SK-N-SH (cell line): ENCODE results near the gene SRGAP3. TPM values are rescaled to one million over a fixed set of nuclear protein-coding genes. Genes with fewer than 3 reads are reported as not detected.

ENCODE experiments used
- CTCF ChIA-PET: fragments of 300-600, 350-600 bp; formaldehyde crosslinking; extraction: SDS; loops from one replicate; lab custom pipeline; 2021; lab: Yijun Ruan, JAX
- POLR2A ChIA-PET: fragments of 350-600 bp; sonication (Branson Sonifier 250); formaldehyde crosslinking; extraction: SDS; loops from one replicate; lab custom pipeline; 2020; ENCODE audit warnings: antibody characterized with exemption, inconsistent platforms; lab: Yijun Ruan, JAX
- DNase-seq: peaks from one replicate; pipeline ENCODE4 v3.0.0; 2012
- H2AFZ ChIP-seq: fragments of 200-600 bp; sonication (generic); 2 replicates; pipeline ENCODE4 v1.8.1; 2016; ENCODE audit warnings: antibody characterized with exemption, mild to moderate bottlenecking, low read depth
- H3F3A ChIP-seq: fragments of 200-600 bp; sonication (generic); replicated peaks from 2 replicates; pipeline ENCODE3; 2016; ENCODE audit warnings: antibody characterized with exemption, mild to moderate bottlenecking; ENCODE audit not compliant: insufficient read depth
- H3K27ac ChIP-seq, 2 experiments: fragments of 200-500 bp in 1 of 2; fragments of 200-600 bp in 1 of 2; sonication (Bioruptor generic) in 1 of 2; sonication (generic), shearing (Covaris generic) in 1 of 2; 2 replicates each; pipeline versions ENCODE4 v1.5.1 to v1.6.1; 2014 to 2016; ENCODE audit warnings: low read depth in 2 of 2, inconsistent platforms in 1 of 2, low read length in 1 of 2, mild to moderate bottlenecking in 1 of 2, mixed read lengths in 1 of 2
- H3K27me3 ChIP-seq: fragments of 200-600 bp; sonication (generic), shearing (Covaris generic); 2 replicates; pipeline ENCODE4 v1.6.1; 2016; ENCODE audit warnings: mixed run types; ENCODE audit not compliant: insufficient read depth
- H3K36me3 ChIP-seq, 2 experiments: fragments of 200-500 bp in 1 of 2; fragments of 200-600 bp in 1 of 2; sonication (Bioruptor generic) in 1 of 2; sonication (generic) in 1 of 2; replicated peaks in 1 of 2; 2 replicates each; pipeline versions ENCODE3 to v1.5.1; 2014 to 2016; ENCODE audit warnings: low read length in 1 of 2, mild to moderate bottlenecking in 1 of 2; ENCODE audit not compliant: insufficient read depth in 2 of 2, control insufficient read depth in 1 of 2
- H3K4me1 ChIP-seq, 2 experiments: fragments of 200-500 bp in 1 of 2; fragments of 200-600 bp in 1 of 2; sonication (Bioruptor generic) in 1 of 2; sonication (generic), shearing (Covaris generic) in 1 of 2; 2 replicates each; pipeline versions ENCODE4 v1.5.1 to v1.6.1; 2014 to 2016; ENCODE audit warnings: low read depth in 1 of 2, low read length in 1 of 2, mixed run types in 1 of 2; ENCODE audit not compliant: insufficient read depth in 2 of 2, control insufficient read depth in 1 of 2
- H3K4me2 ChIP-seq: fragments of 200-600 bp; sonication (generic), shearing (Covaris generic); 2 replicates; pipeline ENCODE4 v1.6.1; 2017; ENCODE audit warnings: mixed run types
- H3K4me3 ChIP-seq, 2 experiments: fragments of 200-500 bp in 1 of 2; fragments of 200-600 bp in 1 of 2; sonication (Bioruptor generic) in 1 of 2; sonication (generic), shearing (Covaris generic) in 1 of 2; 2 replicates each; pipeline versions ENCODE4 v1.5.1 to v1.8.1; 2014 to 2016; ENCODE audit warnings: low read depth in 2 of 2, inconsistent platforms in 1 of 2, low read length in 1 of 2, mild to moderate bottlenecking in 1 of 2, mixed read lengths in 1 of 2, moderate library complexity in 1 of 2
- H3K79me2 ChIP-seq: fragments of 200-600 bp; sonication (generic); 2 replicates; pipeline ENCODE4 v1.8.1; 2017; ENCODE audit warnings: mild to moderate bottlenecking; ENCODE audit not compliant: insufficient read depth
- H3K9ac ChIP-seq: fragments of 200-600 bp; sonication (generic); 2 replicates; pipeline ENCODE4 v1.6.1; 2017; ENCODE audit warnings: mixed run types
- H3K9me2 ChIP-seq: fragments of 200-600 bp; sonication (generic); 2 replicates; pipeline ENCODE4 v1.6.1; 2017; ENCODE audit warnings: mixed run types
- H3K9me3 ChIP-seq: fragments of 200-600 bp; sonication (generic); 2 replicates; pipeline ENCODE4 v1.6.1; 2017; ENCODE audit warnings: mixed run types, mild to moderate bottlenecking, moderate library complexity
- H4K20me1 ChIP-seq: fragments of 200-600 bp; sonication (generic); 2 replicates; pipeline ENCODE4 v1.6.1; 2017; ENCODE audit warnings: mild to moderate bottlenecking, mixed run types; ENCODE audit not compliant: insufficient read depth
- EP300 ChIP-seq, 2 experiments: IDR thresholded peaks; 2 replicates each; pipeline versions ENCODE4 v1.4.0 to v1.6.1; 2012; ENCODE audit warnings: borderline replicate concordance in 1 of 2, low read depth in 1 of 2, low read length in 1 of 2
- FOSL2 ChIP-seq: IDR thresholded peaks from 2 replicates; pipeline ENCODE4 v1.4.0; 2012; ENCODE audit warnings: low read depth, mild to moderate bottlenecking, moderate library complexity, borderline replicate concordance
- FOXJ3 ChIP-seq: sonication (generic); formaldehyde crosslinking; IDR thresholded peaks from 2 replicates; pipeline ENCODE4 v1.5.1; 2020; ENCODE audit warnings: mild to moderate bottlenecking, missing genetic modification reagents
- GATA2 ChIP-seq: sonication (generic); formaldehyde crosslinking; IDR thresholded peaks from 2 replicates; pipeline ENCODE4 v1.5.0; 2020; ENCODE audit warnings: mild to moderate bottlenecking, missing genetic modification reagents
- MAX ChIP-seq: IDR thresholded peaks from 2 replicates; pipeline ENCODE4 v1.4.0; 2012; ENCODE audit warnings: low read depth
- MEF2A ChIP-seq: IDR thresholded peaks from 2 replicates; pipeline ENCODE4 v1.4.0; 2012; ENCODE audit warnings: low read depth, borderline replicate concordance
- MXI1 ChIP-seq: IDR thresholded peaks from 2 replicates; pipeline ENCODE4 v1.6.1; 2012; ENCODE audit warnings: mild to moderate bottlenecking, low read depth, low read length, improper control_type of control experiment
- NRF1 ChIP-seq: IDR thresholded peaks from 2 replicates; pipeline ENCODE4 v1.6.1; 2012; ENCODE audit warnings: low read depth, mild to moderate bottlenecking, low read length
- PBX3 ChIP-seq: IDR thresholded peaks from 2 replicates; pipeline ENCODE4; 2012
- RAD21 ChIP-seq: IDR thresholded peaks from 2 replicates; pipeline ENCODE4 v1.6.1; 2012; ENCODE audit warnings: mild to moderate bottlenecking, low read length
- RCOR1 ChIP-seq: fragments of 150-350 bp; IDR thresholded peaks from 2 replicates; pipeline ENCODE4 v1.6.1; 2017; ENCODE audit warnings: antibody characterized with exemption, low read length
- RXRA ChIP-seq: IDR thresholded peaks from 2 replicates; pipeline ENCODE4 v1.4.0; 2012; ENCODE audit warnings: low read depth, mild to moderate bottlenecking, borderline replicate concordance
- SIN3A ChIP-seq: IDR thresholded peaks from 2 replicates; pipeline ENCODE4 v1.6.1; 2012; ENCODE audit warnings: low read depth, mild to moderate bottlenecking, low read length, moderate library complexity, borderline replicate concordance
- SMC3 ChIP-seq: IDR thresholded peaks from 2 replicates; pipeline ENCODE4 v1.6.1; 2012; ENCODE audit warnings: low read depth, low read length, improper control_type of control experiment
- TAF1 ChIP-seq: IDR thresholded peaks from 2 replicates; pipeline ENCODE4 v1.6.1; 2012; ENCODE audit warnings: low read depth, mild to moderate bottlenecking, low read length, moderate library complexity, borderline replicate concordance
- TCF12 ChIP-seq: IDR thresholded peaks from 2 replicates; pipeline ENCODE4 v1.4.0; 2012
- USF2 ChIP-seq: fragments of 150-350 bp; IDR thresholded peaks from 2 replicates; pipeline ENCODE4 v1.6.1; 2017; ENCODE audit warnings: antibody characterized with exemption, low read length, low read depth, borderline replicate concordance
- YY1 ChIP-seq: IDR thresholded peaks from 2 replicates; pipeline ENCODE4 v1.4.0; 2012; ENCODE audit warnings: low read depth, mild to moderate bottlenecking
- WGBS: methylation state at CpG from one replicate; pipeline ENCODE4 v1.1.6; 2017; ENCODE audit warnings: low lambda C conversion rate; 5-methylcytosine and 5-hydroxymethylcytosine counted together
- polyA plus RNA-seq, 3 experiments: library from polyadenylated mRNA; depleted of rRNA; stranded (reverse); fragments of >200 nt; gene quantifications; 2 replicates each; pipeline ENCODE4 v1.2.3, GENCODE V29; 2012

Gene SRGAP3
- polyA plus RNA-seq, 1 of the 3 experiments (the other 2 are of a cell fraction): 2.8 TPM

- POLR2A ChIA-PET: no interaction called here
- H3K4me2 ChIP-seq: no peak overlapping the region
Observed at GRCh38 chr3:9133656-9134055, 115.8 kb downstream of the SRGAP3 start.

GRCh38 chr3:9130345-9131305, 118.8 kb downstream of the SRGAP3 start:
- no peak overlapping the region for H3K4me3 ChIP-seq
- POLR2A ChIA-PET: no interaction called here
- no peaks in the 10 kb centered on the region for H3K36me3 ChIP-seq
- H3K9me3 ChIP-seq: no peaks in the 10 kb centered on the region
- H3K9ac ChIP-seq: no peak overlapping the region
- no peaks in the 10 kb centered on the region for H3K9me2 ChIP-seq
- no peaks in the 10 kb centered on the region for H3K27me3 ChIP-seq
- H3K79me2 ChIP-seq: no peaks in the 10 kb centered on the region
- WGBS: 29% methylated on average over 8 of the region's 8 CpGs
- CTCF ChIA-PET: interaction anchor here (0.8 to 1.3 kb wide), 5 partner anchors 11 to 172 kb away, joined by 3 to 6 read pairs (median 4); partner anchors contain the start of gene SRGAP3
- peak overlapping the region in 1 of 2 experiments; percentile 48; a peak in 2 of 4 replicates for H3K27ac ChIP-seq
- DNase-seq: peak; percentile 79
- TF ChIP-seq SMC3: no peak
- TF ChIP-seq RCOR1: 0 out of 2 replicates have a peak, but pooled peaks have one; percentile 8
- 0 out of 2 replicates have a peak, but pooled peaks have one; percentile 5 for TF ChIP-seq PBX3
- 0 out of 2 replicates have a peak, but pooled peaks have one; percentile 3 for TF ChIP-seq RAD21
- no peaks in the 10 kb centered on the region for H4K20me1 ChIP-seq
- no peak overlapping the region for H2AFZ ChIP-seq
- H3K4me2 ChIP-seq: no peak overlapping the region
- peaks cover 0 to 13% of the 10 kb centered on the region in 2 experiments; a peak in 1 of 4 replicates for H3K4me1 ChIP-seq
- no peaks in the 10 kb centered on the region for H3F3A ChIP-seq

More at GRCh38 chr3:9133656-9134055, 115.8 kb downstream of the SRGAP3 start:
- no peaks in the 10 kb centered on the region for H3F3A ChIP-seq
- no peaks in the 10 kb centered on the region for H3K79me2 ChIP-seq
- no peak overlapping the region for H2AFZ ChIP-seq
- no peak overlapping the region for H3K4me3 ChIP-seq
- TF ChIP-seq MXI1 (no peak), RXRA (no peak)
- CTCF ChIA-PET: interaction anchor here (1.3 kb wide), 1 partner anchor 32 kb away, joined by 4 read pairs; no protein-coding TSS in a partner anchor
- H3K9me2 ChIP-seq: no peaks in the 10 kb centered on the region
- 68% methylated on average over 3 of the region's 3 CpGs for WGBS
- H3K9me3 ChIP-seq: no peaks in the 10 kb centered on the region
- no peaks in the 10 kb centered on the region for H3K36me3 ChIP-seq
- no peak overlapping the region for H3K9ac ChIP-seq
- no peak overlapping the region for H3K27ac ChIP-seq
- H3K4me1 ChIP-seq: peaks cover 0 to 25% of the 10 kb centered on the region in 2 experiments; a peak in 2 of 4 replicates
- H3K27me3 ChIP-seq: no peaks in the 10 kb centered on the region
- H4K20me1 ChIP-seq: no peaks in the 10 kb centered on the region
- DNase-seq: no peak

- POLR2A ChIA-PET: no interaction called here
- Histone ChIP-seq H4K20me1 (no peaks in the 10 kb centered on the region), H3K4me2 (no peak overlapping the region), H2AFZ (no peak overlapping the region), H3K9ac (no peak overlapping the region), H3K9me2 (no peaks in the 10 kb centered on the region), H3K36me3 (no peaks in the 10 kb centered on the region), H3K79me2 (no peaks in the 10 kb centered on the region), H3K27me3 (no peaks in the 10 kb centered on the region), H3K4me3 (no peak overlapping the region), H3K27ac (no peak overlapping the region), H3K4me1 (peaks cover 0 to 13% of the 10 kb centered on the region in 2 experiments; a peak in 1 of 4 replicates), H3K9me3 (no peaks in the 10 kb centered on the region), H3F3A (no peaks in the 10 kb centered on the region)
- CTCF ChIA-PET: interaction anchor here (1.0 kb wide), 1 partner anchor 10 kb away, joined by 3 read pairs; no protein-coding TSS in a partner anchor
- WGBS: 72% methylated on average over 2 of the region's 2 CpGs
- no peak for DNase-seq
- TF ChIP-seq SIN3A (no peak), MXI1 (no peak), MEF2A (no peak), TCF12 (no peak), TAF1 (no peak), EP300 (IDR thresholded peaks at IDR 0.05; ENCODE audit: borderline replicate concordance in 1 of 2, low read depth in 1 of 2, low read length in 1 of 2) (no peak), RAD21 (no peak), GATA2 (CRISPR knock-in tag) (no peak), RCOR1 (no peak), YY1 (no peak), NRF1 (no peak), USF2 (no peak), FOSL2 (no peak), MAX (no peak), FOXJ3 (CRISPR knock-in tag) (no peak), SMC3 (no peak)
Observed at GRCh38 chr3:9129365-9129764, 120.1 kb downstream of the SRGAP3 start.
